SW 1271 (cell line): Measurements from ENCODE around the gene RFWD3.
"Not testable (repeated sequence)": the region's sequence is repeated elsewhere in the genome, so short reads cannot be mapped to it uniquely, and the experiment has no call there.

ENCODE experiments used
- DNase-seq, 2 experiments: peaks; one replicate each; lab custom pipeline; 2025; lab: John Stamatoyannopoulos, UW

Gene RFWD3

DNA sequence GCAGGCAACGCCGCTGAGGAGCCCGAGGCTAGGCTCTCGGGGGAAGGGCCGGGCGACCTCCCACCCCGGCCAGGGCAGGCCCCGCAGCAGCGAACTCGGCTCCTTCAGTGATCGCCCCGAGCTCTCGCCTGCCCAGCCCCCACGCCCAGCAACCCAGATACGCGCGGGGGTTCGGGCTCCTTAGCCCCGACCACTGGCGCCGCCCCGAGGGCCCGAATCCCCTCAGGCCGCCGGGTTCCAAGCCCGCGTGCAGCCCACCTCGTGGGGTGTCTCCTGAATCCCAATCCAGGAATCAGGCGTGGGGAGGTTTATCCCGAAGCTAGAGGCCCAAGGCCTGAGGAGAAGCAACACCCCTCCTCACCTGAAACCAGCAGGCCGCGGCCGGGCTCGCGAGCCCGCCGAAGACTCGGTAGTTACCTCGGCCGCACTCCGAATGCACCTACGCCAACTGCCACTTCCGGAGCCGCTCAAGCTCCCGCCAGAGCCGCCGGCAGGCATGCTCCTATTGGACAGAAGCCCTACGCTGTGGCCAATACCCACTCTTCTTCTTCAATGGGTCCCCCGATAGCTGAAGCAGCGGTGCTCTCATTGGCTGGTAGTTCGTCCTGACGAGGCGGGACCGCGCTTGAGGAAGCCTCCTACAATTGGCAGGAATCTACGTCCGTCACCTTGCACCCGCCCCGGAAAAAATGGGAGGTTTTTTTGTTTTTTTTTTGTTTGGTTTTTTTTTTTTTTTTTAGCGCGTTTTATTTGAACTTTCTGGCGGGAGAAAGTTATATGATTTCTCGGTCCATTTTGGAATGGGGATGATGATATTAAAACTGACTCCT lies at the start of gene RFWD3:
Gene RFWD3 (minus strand): TSS at position 453 of the 830 bp plus-strand sequence. CDS start 5,428 bp downstream, outside the sequence.
- DNase-seq, result peak; percentile 95 to 98

DNA sequence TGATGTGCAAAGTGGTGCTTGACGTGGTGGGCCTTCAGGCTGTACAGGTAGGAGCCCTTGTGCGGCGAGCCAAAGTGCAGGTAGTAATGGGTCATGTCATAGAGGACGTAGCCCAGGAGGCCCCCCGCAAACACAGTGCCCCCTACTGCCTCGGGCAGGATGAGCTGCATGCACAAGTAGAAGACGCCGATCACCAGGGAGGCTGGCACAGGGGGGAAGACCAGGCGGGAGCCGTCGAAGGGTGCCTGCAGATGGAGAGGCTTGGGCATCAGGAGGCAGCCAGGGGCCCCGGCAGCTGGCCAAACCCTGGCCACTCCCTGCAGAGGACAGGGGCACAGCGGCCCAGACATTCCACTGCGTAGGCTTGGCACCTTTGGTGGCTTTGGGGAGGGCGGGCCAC lies 49.7 kb upstream of the RFWD3 start:
- DNase-seq, result no peak

- no peak for DNase-seq
Observed at GRCh38 chr16:74713876-74714275, 47.2 kb upstream of the RFWD3 start.

GRCh38 chr16:74713325-74713724 lies 46.6 kb upstream of the RFWD3 start:
- no peak for DNase-seq

DNA sequence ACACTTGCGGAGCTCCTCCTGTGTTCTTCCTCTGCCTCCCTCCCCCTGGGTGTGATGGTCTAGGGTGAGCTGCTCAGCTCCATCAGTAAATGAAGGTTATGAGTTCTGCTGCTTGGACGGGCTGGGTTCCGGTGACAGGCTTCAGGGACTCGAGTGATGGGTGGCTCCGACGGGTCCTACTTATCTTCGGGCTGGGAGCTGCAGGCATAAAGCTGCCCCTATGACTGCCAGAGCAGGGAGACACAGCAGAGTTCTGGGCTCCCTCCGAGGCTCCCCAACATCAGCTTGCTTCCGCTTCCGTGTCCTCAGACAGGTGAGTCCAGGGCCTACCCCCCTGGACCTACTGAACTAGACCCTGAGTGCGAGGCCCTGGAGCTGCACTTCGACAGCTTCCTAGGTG lies 45.3 kb upstream of the RFWD3 start:
- no peak for DNase-seq

DNA sequence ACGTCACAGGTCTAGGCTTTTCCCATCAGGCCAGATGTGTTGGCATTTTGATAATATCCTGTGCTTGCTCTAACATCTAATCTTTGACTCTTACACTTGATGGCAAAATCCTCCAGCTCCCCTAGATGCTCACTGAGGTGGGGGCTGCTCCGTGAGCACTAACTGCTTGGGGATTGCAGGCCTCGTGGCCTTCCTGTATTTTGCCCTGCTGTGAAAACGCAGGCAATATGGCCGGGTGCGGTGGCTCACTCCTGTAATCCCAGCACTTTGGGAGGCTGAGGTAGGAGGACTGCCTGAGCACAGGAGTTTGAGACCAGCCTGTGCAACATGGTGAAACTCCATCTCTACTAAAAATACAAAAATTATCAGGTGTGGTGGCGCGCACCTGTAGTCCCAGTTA lies 43.7 kb upstream of the RFWD3 start:
- DNase-seq, result no peak

DNA sequence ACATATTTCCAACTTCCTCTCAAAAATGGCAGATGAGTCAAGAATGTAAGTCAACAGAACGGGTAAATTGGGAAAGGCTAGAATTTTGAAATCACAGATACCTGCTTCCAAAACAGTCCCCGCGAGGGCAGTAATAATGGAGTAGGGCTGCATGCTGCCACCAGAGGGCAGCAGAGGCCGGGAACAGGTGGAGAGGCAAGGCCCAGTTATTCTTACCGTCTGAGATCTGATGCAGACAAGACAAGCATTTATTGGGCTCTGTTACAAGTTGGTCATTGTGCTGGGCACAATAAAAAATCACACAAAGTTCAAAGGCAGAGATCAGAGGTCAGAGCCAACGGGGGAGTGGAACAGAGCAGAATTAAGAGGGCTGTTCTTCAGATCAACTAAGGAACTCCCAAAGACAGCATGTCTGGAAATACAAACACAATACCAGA lies 42.8 kb upstream of the RFWD3 start:
- DNase-seq, result peak; percentile 13 to 67

DNA sequence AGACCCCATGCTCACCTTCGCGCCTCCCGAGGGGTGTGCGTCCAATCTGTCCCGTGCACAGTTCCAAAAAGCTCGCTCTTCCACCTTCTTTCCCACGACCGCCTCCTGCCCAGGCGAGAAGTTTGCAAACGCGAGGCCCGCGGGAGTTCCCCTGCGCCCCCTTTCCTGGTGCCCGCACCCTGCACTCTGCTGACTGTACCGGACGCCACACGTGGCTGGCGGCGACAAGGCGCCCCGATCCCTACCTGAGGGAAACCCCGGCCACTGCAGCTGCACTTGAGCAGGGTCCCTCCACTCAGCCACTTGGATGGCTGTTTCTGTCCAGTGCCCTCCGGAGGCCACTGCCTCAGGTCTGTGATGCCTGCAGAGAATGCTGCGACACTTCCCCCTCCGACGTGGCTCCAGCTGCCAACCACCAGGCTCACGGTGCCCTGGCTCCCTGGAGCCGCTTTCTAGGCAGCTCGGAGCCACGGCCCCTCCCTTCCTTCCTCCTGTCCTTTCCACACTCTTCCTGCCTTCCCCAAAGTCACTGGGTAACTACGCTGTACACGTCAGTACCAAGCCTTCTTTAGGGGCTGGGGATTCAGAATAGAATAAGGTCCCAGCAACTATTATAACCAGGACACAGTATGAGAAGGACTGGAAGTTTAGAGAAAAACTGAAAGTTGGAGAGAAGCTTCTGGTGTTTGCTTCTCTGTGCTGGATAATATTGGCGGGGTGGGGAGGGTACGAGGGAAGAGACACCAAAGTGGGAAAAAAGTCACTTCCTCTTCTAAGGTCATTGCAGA lies 34.0 kb upstream of the RFWD3 start, which contains the start of gene MLKL:
Gene MLKL (minus strand): TSS at position 425 of the 788 bp plus-strand sequence. CDS start 5,105 bp downstream, outside the sequence.
- DNase-seq, result peak; percentile 11 to 78

- peak in 1 of 2 experiments; percentile 47 for DNase-seq
Observed at GRCh38 chr16:74700116-74700437, 33.4 kb upstream of the RFWD3 start.

- DNase-seq, result no peak
Observed at GRCh38 chr16:74699666-74700065, 33.0 kb upstream of the RFWD3 start.

- no peak for DNase-seq
Observed at GRCh38 chr16:74698222-74698621, 31.5 kb upstream of the RFWD3 start.

DNA sequence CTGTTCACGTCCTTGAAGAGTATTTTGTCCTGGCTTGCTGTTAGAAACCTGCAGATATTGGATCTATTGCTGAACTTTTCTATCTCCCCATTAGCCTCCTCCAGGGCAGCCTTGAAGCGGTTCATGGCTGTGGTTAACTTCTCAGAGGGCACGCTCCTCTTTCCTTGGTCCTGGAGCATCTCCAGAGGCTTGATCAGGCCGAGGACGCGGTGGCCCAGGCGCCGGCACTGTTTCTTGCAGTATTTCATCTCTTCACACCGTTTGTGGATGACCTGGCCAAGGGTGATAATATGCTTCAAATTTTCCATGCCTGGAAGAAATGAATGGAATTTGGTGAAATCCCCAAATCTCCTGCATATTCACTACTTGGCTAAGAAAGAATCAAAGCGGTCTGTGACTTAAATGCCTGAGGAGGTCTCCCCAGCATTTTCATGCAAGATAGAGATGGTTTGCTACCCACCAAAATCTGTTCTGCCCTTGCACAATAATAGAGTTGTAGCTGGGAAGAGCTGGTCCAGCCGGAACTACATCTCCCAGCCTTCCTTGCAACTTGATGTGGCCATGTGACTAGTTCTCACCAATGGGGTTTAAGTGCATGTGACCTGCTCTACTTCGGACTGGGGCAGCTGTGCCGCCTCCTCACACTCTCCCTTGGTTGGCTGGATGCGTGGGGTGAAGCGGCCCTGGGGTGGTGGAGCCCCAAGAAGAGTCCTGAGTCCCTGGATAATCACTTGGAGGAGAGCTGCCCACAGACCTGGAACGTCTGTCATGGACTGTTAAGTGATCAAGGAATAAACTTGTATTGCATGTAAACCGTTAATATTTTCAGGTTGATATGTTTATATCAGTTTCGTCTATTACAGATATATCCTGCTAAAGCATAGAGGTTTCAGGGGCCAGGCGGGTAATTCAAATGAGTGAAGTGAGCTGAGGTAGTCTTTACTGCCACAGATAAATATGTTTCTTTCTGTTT lies 29.1 kb upstream of the RFWD3 start:
- DNase-seq, result peak; percentile 39 to 87

DNA sequence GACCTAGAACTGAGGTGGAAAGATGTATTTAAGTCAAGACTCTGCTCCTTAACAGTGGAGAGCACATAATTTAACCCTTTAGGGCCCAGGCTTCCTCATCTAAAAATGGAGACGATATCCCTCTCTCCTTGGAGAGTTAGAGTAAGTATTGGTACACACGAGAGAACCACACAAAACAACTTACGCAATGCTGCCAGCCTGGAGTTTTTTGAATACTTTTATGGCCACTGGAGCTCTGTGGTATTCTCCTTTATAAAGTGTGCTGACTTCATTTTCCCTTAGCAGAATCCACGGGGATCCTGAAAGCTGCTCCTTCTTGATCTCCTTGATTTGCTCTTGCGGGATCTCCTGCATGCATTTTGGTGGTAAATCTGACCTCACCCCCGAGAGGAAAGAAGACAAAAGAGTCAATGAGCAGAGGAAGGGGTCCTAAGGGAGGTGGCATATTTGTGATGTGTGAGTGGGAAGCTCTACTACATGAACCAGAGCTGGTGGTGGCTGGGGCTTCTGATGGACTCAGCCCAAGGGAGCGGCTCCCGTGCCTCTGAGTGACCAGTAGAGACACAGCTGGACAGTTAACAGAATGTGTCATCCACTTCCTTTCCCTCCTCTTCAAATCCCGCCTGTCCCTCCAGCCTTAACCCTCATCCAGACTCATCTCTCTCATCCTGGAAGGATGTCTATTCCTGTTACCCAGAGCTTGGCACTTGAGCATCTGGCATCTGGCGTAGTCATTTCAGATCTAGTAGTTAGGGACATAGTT lies 24.6 kb upstream of the RFWD3 start:
- no peak for DNase-seq

- no peak for DNase-seq
Observed at GRCh38 chr16:74682556-74682955, 15.9 kb upstream of the RFWD3 start.

- no peak for DNase-seq
Observed at GRCh38 chr16:74680681-74681080, 14.0 kb upstream of the RFWD3 start.

DNA sequence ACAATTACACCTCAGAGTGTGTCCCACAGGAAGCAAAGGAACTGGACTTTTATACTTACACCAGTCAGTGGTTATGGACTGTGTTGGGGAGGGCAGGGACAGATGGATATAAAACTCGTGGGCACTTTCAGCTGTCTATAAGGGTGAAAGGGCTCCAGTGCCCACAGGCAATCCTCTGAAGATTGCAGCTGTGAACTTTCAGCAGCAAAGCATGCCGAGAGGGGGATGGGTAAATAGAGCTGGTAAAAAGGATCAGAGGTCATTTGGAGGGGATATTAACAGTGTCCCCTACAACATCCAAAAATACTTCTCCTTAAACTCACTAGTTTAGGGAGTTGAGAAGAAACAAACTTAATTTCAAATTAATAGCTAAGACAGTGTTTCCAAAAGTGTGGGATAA lies 13.3 kb upstream of the RFWD3 start:
- no peak for DNase-seq

DNA sequence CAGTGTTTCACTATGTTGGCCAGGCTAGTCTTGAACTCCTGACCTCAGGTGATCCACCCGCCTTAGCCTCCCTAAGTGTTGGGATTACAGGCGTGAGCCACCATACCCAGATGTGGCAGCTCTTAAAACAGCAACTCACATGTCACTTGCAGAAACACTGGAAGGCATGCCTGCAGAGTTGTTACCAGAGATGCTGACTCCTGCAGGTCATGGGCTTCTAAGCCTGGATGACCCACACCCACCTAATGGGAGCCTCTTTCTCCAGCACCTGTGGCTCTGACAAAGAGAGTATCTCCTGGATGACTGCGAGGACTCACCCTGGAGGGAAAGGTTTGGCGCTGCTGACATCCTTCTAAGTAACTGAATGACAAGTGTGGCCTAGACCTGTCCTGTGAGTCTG lies 11.2 kb upstream of the RFWD3 start:
- DNase-seq, result no peak

DNA sequence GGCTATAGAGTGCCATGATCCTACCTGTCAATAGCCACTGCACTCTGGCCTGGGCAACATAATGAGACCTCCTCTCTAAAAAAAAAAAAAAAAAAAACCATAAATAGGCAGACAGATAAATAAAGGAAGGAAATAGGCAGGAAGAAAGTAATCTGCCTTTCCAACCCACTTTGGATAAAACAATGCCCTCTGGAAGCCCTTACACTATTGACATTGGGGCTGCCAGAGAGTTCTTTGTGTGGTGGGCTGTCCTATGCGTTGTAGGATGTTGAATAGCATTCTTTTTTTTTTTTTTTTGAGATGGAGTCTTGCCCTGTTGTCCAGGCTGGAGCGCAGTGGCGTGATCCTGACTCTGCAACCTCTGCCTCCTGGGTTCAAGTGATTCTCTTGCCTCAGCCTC lies 7.2 kb upstream of the RFWD3 start:
- DNase-seq, result no peak

GRCh38 chr16:74668877-74669276 lies 2.2 kb upstream of the RFWD3 start:
- not testable (repeated sequence) for DNase-seq

GRCh38 chr16:74667255-74667700 lies 601 bp upstream of the RFWD3 start:
- no peak for DNase-seq

GRCh38 chr16:74666010-74666421 lies 661 bp downstream of the RFWD3 start:
- DNase-seq, result no peak
